ENCODE data around the gene ENTREP3.
A peak's percentile ranks its signal among the peaks of the same experiment; 100 is the strongest.
"Not testable (repeated sequence)": the region's sequence is repeated elsewhere in the genome, so short reads cannot be mapped to it uniquely, and the experiment has no call there.

ENTREP3 gene

GRCh38 chr1:155219592-155220031 is 35.7 kb downstream of the ENTREP3 start:
- DNase-seq = no peak

DNA sequence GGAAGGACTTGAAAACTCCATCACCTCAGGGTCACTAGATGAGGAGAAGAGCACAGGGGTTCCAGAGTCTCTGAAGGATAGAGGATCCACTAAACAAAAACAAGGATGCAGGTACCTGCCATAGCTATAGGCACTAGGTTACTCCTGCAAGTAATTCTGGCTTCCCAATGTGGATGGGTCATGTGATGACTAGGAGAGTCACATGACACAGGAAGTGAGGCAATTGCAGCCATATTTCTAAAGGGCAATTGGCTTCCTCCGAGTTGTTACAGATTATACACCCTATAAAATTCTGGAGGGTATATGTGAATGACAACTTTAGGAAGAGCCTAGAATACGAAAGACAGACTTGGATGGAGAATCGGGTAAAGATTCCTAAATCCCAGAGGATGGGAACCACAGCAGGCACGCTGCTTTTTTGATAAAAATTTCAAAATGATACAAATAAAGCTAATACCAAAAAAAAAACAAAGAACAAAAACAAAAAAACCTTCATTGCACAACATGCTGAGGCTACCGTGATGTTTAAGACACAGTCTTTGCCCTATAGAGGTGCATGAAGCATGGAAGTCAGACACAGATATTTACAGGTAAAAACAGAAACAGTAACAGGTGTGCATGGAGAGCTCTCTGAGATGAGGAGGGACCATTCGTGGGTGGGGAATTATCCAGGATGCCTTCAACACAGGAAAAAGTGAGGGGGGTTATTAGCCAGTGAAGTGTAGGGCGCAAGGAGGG is 36.3 kb downstream of the ENTREP3 start:
- DNase-seq = no peak

- not testable (repeated sequence) for DNase-seq
These were observed 40.6 kb downstream of the ENTREP3 start for GRCh38 chr1:155214702-155215101.

DNA sequence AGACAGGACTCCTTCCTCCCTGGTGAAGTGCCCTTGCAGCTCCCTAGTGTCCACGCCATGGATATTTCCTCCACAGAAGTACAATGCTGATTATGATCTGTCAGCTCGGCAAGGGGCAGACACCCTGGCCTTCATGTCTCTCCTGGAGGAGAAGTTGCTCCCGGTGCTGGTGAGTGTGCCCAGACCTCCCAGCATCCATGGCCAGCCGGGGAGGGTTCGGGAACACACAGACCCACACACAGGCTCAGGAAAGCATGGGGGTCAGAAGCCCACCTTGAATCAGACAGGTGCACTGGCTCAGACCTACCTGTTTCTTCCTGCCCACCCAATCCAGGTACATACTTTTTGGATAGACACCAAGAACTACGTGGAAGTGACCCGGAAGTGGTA is 43.2 kb downstream of the ENTREP3 start:
- not testable (repeated sequence) for DNase-seq

GRCh38 chr1:155211381-155212050 is 43.8 kb downstream of the ENTREP3 start:
- DNase-seq = not testable (repeated sequence)

- no peak for DNase-seq
These were observed 44.8 kb downstream of the ENTREP3 start for GRCh38 chr1:155210314-155211104.

GRCh38 chr1:155209312-155209721 is 46.0 kb downstream of the ENTREP3 start:
- DNase-seq = no peak

DNA sequence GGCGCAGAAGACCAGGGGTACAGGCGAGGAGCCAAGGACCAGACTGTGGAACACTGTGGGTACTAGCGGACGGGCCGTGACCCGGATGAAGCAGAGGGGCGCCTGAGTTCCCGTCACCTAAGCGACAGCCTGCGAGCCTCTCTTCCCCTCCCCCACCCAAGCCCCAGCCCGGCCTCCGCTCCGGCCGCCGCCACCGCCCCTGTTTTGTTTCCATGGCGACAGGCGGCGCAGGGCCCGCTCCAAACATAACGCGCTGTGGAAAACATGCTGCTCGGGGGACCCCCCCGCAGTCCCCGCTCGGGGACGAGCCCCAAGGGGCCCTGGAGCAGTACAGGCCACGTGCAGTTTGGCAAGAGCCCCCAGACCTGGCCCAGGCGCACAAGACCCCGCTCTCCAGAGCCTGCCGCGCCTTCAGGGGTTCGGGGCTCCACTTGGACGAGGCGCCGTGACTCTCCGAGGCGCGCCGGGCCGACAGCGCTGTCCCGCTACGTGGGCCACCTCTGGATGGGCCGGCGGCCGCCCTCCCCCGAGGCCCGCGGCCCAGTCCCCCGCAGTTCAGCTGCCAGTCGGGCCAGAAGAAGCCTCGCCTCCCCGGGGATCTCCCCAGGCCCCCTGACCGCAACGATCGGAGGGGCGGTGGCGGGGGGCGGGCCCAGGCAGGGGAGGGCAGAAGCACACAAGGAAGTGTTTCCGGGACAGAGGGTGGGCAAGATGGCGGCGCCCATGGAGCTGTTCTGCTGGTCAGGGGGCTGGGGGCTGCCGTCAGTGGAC is 46.6 kb downstream of the ENTREP3 start, which contains the start of gene MTX1:
Gene MTX1 (plus strand): TSS at position 155 of the 771 bp plus-strand sequence. CDS start 110 bp downstream, at position 265.
- peak; percentile 32 for DNase-seq

DNA sequence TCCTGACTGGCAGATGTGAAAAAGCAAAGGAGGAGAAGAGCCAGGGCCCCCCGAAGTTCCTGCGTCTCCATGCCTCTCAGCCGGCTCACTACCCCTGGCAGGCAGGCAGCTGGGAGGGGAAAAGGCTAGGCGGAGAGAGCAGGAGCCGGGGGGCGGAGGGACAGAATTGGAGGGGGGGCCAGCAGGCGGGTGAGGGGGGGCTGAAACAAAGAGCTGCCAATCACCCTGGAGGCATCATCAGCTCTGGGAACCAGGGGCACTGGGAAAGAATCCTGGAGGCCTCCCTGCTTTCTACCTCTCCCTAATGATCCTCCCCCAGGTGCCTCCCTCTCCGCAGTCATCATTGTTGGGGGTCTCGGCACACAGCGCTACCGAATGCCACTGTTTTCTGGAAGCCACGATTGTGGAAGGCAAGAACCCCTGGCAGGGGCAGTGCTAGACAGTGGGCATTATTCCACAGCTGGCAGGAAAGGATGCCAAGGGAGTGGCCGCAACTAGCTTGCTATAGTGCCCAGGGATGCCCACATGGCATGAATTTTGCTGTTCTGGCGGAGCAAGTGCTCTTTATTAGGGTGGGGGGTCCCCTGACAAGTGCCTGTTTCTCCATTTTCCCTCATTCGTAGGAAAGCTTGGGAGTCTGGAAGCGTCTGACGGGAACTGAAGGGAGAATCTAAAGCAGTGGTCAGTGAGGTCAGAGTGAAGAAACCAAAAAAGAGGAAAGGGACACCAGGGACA is 47.3 kb downstream of the ENTREP3 start, which contains the start of gene THBS3:
Gene THBS3 (minus strand): TSS at position 92 of the 735 bp plus-strand sequence. CDS start 21 bp downstream, at position 71.
- DNase-seq = peak; percentile 33

DNA sequence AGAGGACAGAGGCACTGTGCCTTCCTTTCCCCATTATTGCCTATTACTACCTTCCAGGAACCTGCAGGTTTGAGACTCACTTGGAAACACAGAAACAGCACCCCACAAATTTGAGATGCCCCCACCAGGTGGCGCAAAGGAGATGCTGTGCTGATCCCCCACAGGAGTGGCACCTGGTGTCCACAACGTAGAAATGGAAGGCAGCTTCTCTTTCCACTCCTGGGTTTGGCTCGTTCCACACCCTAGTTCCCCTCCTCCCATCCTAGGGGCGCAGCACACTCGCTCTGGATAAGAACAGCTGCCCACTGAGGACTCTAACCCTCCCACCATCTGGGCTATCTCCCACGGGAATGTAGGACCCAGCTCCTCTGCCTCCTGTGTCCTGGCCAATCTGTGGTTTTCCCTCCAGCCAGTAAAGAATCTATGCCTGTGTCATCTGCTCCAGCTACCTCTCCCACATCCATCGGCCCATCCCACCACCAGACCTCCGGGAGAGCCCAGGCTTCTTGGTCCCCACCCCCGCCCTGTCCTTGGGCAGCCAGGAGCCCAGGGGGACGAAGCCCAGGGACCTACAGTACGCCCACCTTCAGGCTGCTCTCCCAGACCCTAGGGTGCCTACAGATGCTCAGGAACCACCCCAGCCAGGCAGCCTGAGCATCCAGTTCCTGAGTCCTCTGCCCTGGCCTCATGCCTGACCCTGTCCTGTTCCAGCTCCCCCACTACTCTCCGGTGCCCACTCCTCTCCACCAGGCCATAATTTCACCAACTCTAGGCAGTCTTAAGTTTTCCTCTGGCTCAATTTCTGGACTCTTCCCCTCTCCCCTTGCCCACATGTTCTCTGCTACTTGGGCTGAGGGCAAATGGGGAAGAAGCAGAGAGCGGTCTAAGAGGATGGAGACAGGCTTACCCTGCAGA is 48.1 kb downstream of the ENTREP3 start:
- peak; percentile 33 for DNase-seq

DNA sequence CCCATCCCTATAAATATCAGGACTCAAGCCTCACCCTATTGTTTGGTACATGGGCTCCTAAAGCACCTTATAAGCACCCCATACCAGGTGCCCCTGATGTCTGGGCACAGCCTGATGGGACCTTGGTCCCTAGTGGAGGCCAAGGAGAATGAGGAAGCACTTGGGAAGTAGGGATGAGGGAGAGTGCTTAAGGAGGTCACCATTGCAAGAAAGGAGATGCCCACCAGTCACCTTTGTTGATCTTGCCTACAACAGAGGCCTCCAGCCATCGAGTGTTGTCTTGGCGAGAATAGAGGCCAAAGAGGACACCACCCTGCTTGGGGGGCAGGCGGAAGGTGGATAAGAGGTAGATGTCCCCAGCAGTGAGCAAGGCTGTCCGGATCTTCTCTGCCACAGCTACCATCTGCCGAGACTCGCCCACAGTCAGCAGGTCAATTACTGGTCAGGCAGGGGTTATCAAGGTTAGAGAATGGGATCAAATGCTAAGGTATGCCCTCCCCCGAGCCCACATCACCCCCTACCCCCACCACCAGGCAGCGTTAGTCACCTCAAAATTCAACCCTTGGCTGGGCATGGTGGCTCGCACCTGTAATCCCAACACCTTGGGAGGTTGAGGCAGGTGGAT is 49.2 kb downstream of the ENTREP3 start:
- DNase-seq = no peak

GRCh38 chr1:155205035-155205434 is 50.2 kb downstream of the ENTREP3 start:
- no peak for DNase-seq

- DNase-seq = no peak
These were observed 52.4 kb downstream of the ENTREP3 start for GRCh38 chr1:155202731-155203515.

DNA sequence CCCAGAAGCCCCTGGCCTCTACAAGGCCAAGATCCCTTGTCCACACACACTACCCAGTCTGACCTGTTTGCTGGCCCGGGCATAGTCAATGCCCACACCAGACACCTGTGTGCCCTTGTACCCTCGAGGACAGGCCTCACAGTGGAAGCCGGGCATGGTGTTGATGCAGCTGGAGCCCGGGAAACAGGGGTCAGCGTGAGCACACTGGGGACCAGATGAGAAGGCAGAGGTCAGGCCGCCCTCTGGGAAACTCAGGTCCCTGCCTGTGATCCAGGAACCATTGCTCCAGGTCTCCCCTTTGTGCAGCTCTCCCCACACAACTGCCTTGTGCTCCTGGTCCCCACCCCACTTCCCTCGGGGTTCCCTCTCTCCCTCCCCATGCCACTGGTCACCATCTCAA is 53.1 kb downstream of the ENTREP3 start:
- no peak for DNase-seq

- DNase-seq = no peak
These were observed 54.4 kb downstream of the ENTREP3 start for GRCh38 chr1:155200920-155201319.

GRCh38 chr1:155199792-155200191 is 55.5 kb downstream of the ENTREP3 start:
- no peak for DNase-seq

DNA sequence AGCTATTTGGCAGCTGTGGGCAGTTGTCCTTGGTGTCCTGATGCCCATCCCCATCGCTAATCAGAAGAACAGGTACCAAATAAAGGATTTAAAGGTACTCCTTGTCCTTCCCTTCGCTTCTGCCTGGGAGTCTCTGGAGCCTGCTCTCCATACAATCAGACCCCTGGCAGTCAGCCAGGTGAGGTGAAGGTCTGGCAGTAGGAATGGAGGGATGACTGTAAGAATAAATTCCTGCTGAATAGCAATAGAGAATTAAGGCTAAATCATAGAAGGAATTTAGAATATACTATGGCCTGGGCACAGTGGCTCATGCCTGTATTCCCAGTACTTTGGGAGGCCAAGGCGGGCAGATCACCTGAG is 56.8 kb downstream of the ENTREP3 start:
- no peak for DNase-seq

GRCh38 chr1:155197901-155198546 is 57.3 kb downstream of the ENTREP3 start:
- DNase-seq = no peak

Data from NCI-H1417 treated with DMSO at 0.1 percent for 48 hours (cell line).